NCI-H1436 treated with DMSO at 0.1 percent for 48 hours (cell line): ENCODE results near the gene STK32B.

Experiments
- DNase-seq: peaks from one replicate; lab custom pipeline; 2025; lab: John Stamatoyannopoulos, UW

The STK32B gene

DNA sequence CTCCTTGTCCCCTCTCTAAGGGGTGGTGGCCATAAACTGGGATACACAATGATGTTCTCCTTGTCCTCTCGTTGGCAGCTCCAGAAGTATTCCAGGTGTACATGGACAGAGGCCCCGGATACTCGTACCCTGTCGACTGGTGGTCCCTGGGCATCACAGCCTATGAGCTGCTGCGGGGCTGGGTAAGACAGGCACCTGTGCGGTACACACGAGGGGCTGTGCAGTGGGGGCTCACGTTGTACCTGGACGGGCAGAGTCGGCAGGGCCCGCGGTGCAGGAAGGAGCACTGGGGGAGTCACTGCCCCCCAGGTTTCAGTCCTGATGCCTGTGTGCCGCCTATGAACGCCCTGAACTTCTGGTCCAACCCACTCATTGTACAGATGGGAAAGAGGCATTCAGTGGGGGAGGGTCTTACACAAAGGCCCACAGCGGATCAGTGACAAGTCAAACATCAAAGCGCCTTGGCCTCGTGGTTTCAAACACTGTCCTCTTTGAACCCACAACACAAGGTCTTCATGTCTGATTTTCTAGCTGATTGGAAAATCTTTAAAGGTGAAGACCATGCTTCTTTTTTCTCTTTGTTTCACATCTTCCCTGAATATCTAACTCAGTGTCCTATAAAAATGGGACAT lies 395.4 kb downstream of the STK32B start:
- DNase-seq = no peak

DNA sequence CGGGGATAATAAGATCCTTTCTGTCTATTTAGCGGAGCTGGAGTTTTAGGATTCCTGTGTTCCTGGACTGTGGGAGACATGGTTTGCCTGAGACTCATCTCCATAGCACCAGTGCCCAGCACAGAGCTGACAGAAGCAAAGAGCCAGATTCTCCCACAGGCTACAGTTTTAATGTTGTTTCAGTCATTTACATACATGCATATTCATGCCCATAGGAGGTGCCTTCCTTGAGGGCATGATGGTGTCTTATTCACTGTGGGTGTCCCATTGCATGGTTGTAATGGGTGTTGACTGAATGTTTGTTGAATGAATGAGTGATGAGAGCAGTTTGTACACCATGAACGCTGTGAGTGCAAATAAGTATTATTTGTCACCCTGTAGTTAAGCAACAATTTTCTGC lies 396.5 kb downstream of the STK32B start:
- DNase-seq = no peak

DNA sequence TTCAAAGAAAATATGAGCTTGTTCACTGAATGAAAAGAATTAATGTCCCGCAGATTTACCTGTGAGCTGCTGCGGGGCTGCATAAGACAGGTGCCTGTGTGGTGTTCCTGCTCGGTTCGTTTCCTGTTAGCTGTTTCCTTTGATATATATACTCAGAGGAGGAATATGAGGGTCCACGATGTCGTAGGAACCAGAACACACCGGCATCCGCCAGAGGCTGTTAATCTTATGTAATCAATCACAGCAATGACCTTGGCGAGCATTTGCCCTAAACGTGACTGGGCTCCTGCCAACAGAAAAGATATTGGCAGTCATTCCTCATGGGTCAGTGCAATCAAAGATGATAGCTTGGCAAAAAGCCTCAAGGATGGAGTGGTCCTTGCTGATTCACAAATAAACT lies 396.9 kb downstream of the STK32B start:
- no peak for DNase-seq

DNA sequence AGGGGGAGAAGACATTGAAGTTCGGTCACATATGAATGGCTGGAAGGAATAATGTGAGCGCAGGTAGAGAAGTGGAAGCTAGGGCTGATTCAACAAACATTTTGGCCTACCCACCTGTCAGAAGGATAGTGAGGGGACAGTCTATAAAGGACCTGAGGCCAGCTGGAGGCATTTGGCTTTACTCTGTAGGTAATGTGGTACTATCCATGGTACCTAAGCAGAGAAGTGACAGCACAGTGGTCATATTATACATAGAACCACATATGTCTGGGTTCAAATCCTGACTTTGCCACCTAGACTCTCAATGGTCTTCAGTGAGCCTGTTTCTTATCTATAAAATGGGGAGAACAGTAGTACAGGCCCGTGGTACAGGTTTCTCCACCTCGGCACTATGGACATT lies 400.0 kb downstream of the STK32B start:
- DNase-seq = no peak

DNA sequence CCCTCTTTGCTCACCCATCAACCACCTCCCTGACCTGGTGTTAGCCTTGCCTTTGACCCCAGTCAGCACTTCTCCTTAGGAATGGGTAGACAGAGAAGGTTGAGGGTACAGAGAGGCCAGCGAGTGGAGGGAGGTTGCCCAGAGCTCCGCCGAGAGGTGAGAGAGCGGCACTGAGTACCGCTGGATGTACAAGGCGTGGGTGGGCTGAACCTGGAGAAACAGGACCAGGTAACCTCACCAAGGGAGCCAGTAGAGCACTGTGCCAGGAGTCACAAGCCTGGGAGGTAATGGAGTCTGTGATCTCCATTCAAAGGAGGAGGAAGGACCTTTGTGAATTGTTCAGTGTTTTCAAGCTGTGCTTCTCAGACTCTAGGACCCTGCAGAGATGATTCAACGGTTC lies 400.9 kb downstream of the STK32B start:
- DNase-seq = no peak

DNA sequence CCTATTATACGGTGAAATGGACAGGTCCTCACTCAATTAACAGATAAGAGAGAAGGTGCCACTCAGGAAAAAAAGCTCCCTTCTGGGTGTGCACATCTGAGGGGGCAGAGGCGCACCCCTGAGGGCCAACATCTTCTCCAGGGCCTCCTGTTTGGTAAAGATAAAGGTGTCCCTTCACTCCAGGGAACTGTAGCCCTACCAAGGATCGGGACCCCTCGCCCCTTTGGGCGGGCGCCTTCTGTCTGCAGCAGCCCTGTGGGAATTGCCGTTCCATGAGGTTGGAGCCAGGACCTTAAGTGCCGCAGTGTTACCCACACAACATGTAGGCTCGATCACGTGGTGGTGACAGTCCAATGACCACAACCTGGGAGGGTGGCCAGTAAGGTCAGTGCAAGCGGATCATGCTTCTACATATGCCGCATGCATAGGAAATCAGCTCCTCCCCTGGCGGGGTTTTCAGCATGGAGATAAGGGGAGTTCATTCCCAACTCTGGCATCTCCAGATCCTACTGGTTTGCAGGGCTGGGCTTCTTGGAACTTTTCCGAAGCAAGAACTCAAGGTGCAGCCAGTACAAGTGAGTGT lies 403.8 kb downstream of the STK32B start:
- DNase-seq = no peak

DNA sequence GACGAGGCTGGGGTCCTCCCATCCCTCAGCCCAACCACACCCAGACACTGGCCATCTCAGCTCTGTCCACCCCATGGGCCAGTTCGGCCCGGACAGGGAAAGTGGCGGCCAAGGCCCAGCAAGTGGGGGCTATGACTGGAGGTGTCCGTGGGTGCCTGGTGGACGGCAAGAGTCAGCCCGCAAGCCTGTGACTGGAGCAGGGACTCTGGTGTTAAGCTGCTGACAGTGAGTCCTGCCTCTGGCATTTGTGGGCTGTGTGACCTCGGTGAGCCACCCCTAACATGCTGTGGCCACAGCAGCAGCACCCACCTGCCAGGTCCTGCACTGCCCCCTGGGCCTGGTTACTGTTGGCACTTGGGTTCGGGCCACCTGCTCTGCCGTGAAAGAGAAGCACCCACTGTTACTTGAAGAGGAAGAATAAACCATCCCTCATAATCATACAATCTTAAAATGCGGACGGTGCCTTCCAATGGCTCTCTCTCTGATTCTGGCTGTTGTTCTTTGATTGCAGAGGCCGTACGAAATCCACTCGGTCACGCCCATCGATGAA lies 405.1 kb downstream of the STK32B start:
- DNase-seq = no peak

DNA sequence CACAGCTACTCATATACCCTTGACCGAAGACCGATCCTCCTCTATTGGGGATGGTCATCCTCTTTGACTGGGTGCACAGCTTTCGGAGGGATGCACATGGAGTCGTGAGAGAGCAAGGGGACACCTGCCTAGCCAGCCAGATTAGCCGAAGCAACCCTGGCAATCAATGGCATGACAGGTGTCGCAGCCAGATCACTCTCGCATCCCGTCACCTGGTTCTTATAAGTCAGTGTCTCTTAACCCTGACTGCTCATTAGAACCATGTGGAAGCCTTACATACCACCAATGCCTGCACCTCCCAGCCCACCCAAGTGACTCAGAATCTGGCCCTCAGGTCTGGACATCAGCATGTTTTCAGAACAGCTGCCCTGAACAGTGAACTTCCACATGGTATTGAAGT lies 407.4 kb downstream of the STK32B start:
- no peak for DNase-seq

DNA sequence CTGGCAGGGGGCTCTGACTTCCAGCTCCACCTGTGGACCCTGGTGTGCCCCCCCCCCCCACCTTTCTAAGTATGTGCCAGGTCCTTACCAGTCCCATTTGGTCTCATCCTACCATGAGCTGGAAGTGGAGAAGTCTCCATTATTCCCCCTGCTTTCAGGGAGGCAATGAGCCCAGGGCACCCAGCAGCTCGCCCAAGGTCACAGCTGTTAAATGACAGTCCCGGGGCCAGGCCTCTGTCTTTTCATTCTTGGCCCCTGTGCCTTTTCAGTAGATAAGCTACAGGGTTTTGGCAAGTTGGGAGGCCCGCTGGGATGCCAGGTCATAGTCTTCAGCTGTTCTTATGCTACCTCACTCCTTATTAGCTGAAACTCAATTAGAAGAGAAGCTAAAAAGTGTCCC lies 408.0 kb downstream of the STK32B start:
- no peak for DNase-seq

DNA sequence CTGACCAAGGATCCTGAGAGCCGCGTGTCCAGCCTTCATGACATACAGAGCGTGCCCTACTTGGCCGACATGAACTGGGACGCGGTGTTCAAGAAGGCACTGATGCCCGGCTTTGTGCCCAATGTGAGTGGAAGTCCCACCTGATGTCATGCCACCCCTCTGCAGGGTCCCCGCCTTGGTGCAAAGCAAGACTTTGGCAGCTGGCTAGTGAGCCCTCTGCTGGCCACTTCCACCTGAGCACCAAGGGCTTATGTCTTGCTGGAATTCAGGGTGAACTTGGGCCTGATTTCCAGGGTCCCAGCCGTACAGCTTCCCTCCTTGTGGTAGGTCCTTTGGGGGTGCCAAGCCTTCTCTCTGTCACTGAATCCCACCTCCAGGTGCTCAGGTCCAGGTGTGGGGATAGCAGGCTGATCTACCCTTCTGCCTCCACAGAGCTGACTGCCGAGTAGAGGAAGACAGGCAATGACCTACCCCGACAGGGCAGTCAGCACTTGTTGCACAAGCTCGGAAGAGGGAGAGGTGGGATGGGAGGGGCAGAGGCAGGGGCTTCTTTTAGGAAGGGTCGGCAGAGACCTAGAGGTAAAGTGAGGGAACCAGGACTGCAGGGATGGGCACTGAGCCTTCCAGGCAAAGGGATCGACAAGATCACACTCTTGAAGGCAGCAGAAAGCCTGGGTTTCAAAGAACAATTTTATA lies 409.0 kb downstream of the STK32B start:
- DNase-seq = no peak

DNA sequence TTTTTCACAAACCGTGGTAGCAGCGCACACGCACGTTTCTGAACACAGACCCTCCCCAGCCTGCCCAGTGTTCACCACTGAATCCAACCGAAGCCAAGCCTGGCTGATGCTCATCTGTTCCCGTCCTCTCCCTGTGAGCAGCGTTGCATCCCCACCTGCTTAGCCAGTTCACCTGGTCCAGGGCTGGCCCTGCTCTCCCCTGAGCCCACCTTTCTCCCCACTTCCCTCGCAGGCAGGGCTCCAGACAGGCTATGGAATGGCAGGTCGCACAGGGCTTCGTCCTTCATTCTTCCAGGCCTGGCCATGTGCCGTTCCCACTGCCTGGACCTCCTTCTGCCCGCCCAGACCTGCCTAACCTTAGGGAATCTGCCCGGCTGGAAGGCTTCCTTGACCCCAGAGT lies 410.2 kb downstream of the STK32B start:
- DNase-seq = no peak

DNA sequence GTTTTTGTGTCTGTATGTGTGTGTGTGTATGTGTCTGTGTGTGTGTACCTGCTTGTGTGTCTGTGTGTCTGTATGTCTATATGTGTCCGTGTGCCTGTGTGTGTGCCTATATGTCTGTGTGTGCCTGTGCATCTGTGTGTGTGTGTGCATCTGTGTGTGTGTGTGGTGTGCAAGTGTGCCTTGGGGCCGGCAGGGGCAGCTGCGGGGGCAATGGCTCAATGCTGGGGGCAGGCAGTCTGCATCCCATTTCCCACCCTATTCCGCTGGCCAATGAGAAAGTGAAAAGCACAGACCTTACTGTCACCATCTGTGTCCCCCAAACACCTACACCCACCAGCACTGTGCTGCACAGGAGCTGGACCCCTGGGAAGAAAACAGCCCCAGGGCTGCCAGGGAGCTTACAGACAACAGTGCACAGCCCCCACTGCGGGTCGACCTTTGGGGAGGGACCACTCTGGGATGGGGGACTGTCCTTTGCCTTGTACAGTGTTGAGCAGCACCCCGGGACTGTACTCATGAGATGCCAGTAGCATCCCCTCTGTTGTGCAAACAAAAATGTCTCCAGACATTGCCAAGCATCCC lies 411.1 kb downstream of the STK32B start:
- DNase-seq = no peak

DNA sequence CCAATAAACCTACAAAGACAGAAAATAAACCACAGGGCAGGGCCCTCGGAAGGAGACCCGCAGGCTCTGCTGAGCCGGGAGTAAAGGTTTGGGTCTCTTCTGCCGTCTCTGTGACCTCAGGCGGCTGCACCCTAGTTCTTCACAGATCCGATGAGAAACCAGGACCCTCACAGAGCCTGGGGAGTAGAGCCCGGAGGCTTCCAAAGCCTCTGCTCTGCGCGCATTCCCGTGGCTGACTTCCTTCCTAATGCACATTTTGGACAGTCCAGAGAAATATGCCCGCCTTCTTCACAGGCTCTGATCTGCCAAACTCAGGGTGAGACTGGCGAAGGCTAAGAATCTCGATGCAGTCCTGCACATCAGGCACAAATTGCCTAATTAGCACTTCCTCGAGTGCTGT lies 411.6 kb downstream of the STK32B start:
- no peak for DNase-seq

DNA sequence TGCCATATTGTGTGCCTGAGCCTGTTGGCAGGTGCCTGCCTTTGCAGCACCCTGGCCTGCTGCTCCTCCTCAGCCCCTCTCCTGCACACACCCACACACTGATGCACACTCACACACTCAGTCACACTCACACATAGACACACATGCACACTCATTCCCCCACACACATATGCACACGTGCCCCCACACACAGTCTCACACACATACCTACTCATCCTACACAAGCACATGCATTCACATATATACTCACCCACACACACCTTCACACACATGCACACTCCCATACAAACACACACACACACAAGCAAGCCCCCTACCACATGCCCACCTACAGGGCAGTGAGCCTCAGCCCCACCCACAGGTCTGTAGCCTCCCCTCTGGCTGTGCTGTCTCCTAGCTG lies 412.1 kb downstream of the STK32B start:
- DNase-seq = no peak

DNA sequence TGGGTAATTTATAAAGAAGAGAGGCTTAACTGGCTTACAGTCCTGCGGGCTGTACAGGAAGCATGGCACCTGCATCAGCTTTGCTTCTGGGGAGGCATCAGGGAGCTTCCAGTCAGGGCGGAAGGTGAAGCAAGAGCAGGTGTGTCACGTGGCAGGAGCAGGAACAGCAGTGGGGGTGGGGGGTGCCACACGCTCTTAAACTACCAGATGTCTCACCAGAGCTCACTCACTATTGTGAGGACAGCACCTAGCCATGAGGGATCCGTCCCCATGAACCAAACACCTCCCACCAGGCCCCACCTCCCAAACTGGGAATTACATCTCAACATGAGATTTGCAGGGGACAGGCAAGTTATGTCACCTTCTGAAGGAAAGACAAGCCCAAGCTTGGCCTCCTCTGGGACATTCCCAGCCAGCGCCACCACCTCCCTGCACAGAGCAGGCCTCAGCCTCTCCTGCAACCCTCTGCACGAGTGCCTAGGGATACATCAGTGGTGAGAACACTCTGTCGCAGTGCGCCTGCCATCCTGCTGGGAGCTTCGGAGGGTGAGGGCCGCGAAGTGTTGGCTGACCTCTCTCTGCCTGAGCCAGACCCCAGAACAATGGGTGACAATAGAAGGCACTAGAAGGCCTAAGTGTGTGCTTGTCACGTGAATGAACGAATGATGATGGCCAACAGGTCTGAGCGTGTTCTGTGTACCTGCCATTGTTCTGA lies 412.8 kb downstream of the STK32B start:
- no peak for DNase-seq

DNA sequence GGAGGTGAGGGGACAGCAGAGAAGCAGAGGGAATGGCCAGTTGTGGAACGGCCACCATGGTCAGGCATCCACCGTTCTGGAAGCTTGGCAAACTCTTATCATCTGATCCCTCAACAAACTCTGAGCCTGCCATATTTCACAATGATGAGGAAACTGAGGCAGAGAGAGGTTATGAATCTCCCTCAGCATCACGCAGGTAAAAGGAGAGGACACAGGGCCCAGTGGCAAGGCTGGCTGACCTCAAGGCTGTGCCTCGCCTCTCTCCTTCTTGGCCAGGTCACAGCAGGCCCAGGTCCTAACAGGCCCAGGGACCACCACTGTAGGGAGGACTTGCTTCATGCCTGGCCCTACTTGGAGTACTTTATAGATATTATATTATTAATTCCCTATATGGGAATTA lies 414.2 kb downstream of the STK32B start:
- DNase-seq = no peak

DNA sequence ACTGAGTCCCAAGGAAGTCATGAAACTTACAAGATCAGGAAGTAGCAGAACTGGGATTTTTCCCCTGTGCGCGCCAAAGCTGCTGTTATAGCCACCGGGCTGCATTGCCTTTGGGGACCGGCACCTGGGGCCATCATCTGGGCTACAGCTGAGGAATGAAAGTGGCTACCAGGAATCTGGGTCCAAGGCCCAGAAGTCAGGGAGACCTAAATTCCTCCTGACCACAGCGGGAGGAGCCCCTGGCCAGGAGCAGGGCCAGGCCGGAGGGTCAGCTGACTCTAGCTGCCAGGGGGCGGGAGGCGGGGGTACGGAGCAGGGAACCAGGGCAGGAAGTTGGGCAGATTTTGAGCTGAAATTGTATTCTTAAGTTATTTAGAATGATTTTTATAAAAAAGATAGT lies 414.7 kb downstream of the STK32B start:
- no peak for DNase-seq

DNA sequence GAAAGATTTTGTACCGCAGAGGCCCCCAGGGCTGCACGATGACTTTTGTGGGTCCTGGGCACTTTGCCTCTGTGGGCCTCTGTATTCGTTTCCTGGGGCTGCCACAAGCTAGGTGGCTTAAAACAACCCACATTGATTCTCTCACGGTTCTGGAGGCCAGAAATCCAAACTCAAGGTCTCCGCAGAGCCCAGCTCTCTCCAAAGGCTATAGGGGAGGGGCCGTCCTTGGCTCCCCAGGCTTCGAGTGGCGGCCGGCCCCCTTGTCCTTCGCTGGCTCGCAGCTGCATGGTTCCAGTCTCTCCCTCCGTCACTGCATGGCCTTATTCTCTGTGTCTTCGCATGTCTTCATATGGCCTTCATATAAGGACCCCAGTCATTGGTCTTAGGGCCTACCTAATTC lies 415.8 kb downstream of the STK32B start:
- no peak for DNase-seq

DNA sequence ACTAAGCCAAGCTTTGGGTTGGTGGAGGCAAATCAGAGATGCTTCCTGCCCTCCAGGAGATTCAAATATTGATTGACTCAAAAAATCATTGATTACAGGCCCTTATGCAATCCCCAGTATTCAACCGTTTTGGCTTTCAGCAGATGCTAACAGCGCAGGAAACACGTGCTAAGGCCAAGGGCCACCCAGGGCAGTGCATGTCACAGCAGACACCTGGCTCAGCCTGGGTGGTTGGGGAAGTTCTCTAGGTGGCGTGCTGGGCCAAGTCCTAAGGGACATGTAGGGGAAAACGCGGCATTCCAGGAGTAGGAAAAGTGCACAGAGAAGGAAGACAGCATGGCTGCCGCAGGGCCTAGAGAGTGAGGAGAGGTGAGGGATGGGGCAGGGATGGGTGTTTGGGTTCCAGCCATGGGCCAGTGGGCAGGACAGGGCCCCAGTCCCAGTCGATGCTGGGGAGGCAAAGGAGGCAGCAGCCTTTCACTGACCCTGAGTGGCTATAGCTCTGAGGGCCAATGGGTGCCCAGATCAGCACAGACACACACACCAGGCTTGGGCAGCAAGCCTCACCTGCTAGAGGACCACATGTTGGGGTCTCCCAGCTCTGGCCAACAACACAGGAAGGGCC lies 418.0 kb downstream of the STK32B start:
- no peak for DNase-seq

DNA sequence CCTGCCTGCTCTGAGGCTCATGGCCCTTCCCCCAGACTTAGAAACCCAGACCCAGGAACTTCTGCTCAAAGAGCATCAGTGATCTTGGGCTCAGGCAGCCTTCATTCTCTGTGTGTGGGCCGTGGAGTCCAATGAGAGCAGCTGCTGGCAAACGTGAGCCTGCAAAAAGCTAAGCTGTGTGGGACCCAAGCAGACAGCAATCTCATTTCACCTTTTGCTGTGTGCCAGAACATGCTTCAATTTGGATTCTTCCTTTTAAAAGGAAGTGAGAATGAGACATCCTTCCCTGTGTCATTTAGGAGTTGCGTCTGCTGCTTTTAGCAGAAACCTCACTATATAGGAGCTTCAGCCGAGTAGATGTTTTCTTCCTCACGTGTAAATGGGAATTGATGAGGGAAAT lies 418.6 kb downstream of the STK32B start:
- no peak for DNase-seq

DNA sequence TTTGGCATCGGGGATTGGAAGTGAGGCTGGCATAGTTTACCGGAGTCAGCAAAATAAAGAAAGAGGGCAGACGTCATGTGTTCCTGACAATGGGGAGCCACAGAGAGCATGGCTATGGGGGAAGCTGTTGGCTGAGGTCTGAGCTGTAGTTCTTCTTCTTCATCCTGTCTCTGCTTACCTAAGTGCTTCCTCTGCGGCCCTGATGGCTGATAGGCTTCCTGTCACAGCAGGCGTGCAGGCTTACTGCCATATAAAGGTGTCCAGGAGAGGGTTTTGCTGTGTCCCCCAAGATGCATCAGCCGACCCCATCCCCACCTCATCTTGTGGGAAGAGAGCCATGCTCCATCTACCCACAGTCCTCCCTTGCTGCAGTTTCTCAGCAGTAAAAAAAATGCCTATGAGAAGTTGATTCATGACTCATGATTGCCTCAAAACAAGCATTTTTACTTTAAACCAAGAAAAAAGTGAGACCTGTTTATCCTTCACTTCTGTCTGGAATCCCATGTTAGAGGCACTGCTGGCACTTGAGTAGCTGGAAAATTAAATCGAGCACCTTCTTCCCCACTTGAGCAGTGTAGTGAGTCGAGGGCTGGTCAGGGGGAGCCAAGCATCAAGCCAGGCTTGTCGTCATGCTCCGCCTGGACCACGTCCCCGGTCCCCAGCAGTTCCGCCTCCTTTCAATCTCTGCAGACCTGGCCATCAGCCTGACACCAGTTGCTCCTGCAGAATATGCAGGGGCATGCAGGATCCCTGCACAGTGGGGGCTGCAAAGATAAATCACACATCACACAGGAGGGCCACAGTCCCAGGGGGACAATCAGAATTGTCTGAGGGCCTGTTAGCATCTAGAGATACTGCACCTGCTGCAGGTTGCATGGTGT lies 419.3 kb downstream of the STK32B start:
- DNase-seq = no peak
